HG02678 (cell line): ENCODE results near the gene PGD.
A peak's percentile ranks its signal among the peaks of the same experiment; 100 is the strongest.
"Not testable (repeated sequence)": the region's sequence is repeated elsewhere in the genome, so short reads cannot be mapped to it uniquely, and the experiment has no call there.

Source experiments
- ATAC-seq: cut with Tn5 transposase; IDR thresholded peaks from one replicate; pipeline ENCODE4 v1.9.1; 2021; ENCODE audit warnings: mild to moderate bottlenecking, moderate library complexity; ENCODE audit not compliant: unreplicated experiment

PGD gene

DNA sequence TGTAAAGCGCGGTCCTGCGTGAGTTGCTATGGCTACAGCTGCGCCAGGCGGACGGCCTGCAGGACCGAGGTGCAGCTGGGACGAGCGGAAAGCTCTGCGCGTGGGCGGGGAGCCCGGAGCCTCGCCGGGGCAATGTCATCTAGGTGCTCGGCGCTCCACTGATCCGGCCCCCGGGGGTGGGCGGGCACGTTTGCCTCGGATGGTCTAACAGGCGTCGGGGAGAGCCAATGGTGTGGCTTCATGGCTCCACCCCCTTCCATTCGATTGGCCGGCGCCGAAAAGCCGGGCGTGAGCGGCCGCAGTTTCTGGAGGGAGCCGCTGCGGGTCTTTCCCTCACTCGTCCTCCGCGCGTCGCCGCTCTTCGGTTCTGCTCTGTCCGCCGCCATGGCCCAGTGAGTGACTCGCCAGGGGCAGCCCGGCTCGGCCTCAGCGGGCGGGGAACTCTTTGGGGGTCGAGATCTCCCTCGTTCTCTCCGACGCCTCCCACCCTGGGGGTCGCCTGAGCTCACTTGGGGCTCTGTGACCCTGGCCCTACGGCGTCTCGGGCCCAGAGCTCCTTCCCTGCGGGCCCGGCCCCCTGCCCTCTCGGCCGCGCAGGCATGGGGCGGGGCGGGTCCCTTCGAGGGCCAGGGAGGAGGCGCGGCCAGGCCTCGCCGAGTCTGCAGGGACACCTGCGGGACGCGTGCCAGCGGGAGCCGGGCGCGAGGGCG, at the start of gene PGD:
Gene PGD, plus strand, starts transcription at position 331 of the 710 bp plus-strand sequence. Its CDS starts 54 bp downstream, at position 385.
- ATAC-seq = peak; percentile 93

DNA sequence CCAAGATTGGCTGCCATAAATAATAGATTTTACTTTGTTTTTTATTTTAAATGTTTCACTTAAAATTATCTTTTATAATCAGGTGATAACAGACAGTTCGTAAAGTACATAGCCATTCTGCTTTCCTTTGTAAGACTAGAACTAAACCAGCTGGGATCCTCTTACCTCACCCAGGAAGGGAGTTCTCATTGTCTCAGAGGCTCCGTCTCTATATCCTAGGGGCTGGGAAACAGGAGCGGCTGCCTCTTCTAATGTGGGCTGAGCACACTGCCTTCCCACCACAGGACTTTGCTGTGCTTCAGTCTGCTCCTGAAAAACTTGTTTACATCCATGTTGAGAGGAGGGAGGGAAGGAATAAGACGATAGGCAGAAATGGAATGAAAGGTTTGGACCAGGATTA, 45.6 kb upstream of the PGD start:
- no peak for ATAC-seq

DNA sequence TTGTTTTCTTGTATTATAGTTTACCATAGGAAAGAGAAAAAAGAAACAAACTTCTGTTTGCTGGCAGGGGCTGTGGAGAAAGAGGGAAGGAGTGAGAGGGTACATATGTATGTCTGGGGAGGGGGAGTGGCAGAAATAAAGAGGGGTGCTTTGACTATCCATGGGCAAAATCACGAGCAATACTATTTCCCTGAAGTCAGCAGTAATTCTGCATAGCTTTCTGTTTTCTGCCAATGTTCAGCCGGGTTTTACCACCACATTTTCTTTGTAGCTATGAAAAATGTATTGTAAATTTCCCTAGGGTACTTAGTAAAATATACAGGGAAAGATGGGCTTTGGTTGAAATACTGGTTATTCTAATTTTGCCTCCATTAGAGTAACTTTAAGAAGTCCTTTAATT, 45.2 kb upstream of the PGD start:
- no peak for ATAC-seq

DNA sequence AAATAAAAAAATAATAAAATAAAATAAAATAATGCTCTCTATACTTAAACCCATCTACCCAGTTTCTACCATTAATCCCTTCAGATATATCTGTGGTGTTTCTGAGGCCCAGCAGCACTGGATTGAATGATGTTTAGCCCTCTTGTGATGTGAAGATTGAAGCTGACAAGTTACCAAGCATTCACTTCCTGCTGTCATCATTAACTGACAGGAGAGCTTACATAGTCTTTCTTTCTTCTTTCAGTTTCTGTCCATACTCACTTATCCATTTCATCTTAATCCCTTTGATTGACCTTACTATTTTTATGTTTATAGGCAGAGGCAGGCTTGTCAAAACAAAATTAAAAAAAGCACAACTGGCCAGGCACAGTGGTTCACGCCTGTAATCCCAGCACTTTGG, 38.8 kb upstream of the PGD start:
- ATAC-seq = no peak

DNA sequence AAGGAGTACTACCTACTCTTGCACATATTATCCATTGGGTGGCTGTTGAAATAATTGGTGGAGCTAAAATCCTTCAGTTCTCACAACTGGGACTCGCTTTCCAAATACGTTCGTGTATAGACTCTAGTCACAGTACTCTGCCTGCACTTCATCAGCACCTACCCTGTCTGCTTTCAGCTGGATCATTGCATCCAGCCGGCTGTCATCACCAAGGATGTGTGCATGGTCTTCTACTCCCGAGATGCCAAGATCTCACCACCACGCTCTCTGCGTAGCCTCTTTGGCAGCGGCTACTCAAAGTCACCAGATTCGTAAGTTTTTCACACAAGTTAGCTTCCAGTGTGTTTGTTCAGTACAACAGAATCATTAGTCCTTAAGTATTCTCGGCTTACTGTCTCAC, 37.3 kb upstream of the PGD start:
- no peak for ATAC-seq

DNA sequence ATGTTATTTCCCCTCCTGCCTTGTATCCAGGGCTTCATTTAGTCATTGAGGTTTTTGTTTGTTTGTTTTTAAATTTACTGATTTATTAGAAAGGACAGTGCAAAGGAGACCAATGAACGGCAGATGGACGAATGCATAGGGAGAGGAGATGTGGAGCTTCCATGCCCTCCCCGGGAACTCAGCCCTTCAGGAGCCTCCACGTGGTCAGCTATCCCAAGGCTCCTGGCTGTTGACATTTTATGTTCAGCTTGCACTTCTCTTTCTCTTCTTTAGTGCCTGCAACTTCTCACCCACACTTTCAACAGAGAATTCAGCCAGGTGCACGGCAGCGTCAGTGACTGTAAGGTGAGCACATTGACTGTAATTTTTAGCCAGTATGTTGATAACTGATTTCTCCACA, 30.7 kb upstream of the PGD start:
- ATAC-seq = no peak

DNA sequence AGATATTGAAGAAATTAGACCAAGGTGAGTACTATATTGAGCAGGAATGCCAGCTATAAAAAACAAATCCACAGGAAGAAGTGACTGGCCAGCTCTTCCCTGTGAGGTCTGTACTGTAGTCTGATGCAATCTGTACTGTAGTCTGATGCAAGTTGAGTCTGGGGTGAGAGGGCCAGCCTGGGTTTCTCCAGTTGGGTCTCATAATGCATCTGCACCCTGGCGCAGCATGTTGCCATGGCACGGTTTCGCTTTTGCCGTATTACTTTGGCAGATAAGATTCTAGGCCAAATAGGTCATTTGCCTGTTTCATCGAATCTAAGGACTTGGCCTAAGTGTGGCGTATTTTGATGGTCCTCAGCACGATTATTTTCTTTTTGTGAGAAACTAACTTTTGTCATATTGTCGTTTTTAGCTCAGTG, 24.4 kb upstream of the PGD start:
- ATAC-seq = no peak

DNA sequence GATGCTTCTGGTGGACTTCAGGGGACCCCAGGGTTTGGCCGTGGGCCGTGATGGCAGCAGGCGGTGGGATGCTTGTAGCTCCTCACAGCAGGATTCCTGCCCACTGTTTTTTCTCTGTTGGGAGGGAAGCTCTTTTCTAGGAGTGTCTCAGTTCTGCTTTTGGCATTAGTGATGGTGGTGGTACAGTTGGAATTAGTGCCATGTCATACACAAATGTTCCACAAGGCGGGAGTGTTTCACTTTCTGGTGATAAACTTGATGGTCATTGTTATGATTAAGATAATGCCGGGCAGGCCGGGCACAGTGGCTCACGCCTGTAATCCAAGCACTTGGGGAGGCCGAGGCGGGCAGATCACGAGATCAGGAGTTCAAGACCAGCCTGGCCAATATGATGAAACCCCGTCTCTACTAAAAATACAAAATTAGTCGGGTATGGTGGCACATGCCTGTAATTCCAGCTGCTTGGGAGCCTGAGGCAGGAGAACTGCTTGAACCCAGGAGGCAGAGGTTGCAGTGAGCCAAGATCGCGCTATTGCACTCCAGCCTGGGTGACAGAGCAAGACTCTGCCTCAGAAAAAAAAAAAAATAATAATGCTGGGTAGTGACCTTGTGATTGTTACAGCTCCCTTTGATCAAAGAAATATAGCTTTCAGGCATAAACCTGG, 21.4 kb upstream of the PGD start:
- not testable (repeated sequence) for ATAC-seq

DNA sequence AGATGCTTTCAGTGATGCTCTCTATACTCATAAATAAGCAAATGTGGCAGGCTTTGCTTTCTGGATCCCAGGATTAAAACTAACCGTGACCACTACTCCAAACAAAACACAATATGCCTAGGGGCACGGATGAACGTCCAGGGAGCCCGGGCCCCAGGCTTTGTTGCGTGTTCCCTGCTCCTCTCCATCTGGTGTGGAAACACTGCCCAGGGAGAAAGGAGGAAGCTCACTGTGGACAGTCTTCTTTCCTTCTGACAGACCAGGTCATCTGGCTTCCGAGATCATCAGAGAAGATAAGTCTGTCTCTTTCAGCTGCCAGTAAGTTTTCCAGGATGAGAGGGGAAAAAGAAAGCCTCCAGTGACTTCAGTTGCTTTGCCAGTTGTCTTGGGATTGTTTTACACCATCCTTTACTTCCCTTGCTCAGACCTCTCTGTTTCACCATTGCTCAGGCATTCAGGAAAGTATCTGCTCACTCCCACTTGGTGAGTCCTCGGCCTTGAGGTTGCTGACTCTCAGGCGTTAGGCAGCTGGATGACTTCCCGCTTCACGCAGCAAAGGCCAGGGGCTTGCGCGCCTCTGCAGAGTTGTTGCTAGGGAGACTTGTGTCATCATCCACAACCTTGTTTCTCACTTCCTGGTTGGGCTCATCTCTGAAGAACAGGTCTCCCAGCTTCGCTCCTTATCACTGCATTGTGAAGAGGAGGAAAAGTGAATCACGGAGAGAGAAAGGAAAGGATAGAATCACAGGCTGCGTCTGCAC, 20.6 kb upstream of the PGD start:
- no peak for ATAC-seq

DNA sequence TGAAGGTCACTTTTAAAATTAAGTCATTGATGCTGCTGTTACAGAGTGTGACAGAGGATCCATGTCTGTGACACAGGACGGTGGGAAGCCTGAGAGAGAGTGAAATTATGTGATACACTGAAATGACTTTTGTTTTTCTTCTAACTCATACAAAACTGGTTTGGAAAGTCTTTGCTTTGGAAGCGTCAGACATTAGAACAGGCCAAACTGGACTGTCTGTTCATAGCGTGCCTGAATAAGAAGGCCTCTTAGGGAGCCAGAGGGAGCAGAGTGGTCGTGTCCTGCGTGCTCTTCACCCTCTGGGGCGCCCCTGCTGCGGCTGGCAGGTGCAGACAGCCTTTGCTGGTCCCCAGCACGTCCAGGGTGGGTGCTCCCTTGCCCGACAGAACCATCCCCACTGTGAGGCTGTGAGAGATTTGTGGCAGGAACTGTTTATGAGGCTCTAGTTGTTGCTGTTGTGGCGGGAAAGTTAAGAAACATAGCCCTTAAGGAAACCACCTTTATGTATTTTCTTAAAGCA, 19.7 kb upstream of the PGD start:
- no peak for ATAC-seq

DNA sequence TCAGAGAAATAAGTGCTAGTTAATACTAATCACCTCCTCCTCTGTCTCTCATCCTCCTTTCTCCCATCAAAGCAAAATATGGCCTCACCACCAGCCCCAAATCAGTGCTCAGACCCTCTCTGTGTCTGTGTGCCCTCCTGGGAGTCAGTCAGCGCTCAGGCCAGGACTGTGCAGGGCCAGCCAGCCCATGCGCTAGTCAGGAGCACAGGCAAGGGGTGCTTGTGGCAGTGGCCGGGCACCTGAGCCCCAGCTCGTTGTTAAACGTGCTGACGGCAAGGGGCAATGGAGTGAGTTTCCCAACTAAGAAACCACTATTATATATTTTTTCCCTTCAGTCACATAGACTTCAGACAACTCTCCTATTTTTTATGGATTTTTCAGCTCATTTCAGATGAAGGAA, 19.2 kb upstream of the PGD start:
- ATAC-seq = no peak

DNA sequence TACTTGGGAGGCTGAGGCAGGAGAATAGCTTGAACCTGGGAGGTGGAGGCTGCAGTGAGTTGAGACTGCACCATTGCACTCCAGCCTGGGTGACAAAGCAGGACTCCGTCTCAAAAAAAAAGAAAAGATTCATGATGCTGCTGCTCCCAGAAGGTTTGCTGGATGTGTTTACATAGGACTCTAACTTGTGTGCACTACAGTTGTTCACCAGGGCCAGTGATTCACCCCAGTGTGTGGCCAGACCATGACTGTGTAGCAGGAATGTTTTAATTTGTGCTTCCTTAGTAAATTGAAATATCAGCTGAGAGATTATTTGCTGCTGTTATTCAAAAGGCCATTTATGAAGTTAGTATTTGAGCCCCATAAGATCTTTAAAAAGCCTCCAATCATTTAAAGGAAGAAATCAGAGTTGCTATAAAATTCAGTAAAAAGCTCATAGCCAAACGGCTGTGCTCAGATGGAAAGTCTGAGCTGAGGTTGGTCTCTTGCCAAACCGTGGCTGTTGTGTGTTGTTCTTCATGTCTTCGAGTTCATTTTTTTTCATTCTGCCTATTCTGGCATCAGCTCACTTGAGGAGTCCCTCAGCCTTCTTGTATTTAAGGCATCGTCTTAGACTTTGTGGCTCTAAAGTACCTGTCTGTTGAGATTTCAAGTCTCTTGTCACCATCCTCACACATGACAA, 18.1 kb upstream of the PGD start:
- ATAC-seq = no peak

DNA sequence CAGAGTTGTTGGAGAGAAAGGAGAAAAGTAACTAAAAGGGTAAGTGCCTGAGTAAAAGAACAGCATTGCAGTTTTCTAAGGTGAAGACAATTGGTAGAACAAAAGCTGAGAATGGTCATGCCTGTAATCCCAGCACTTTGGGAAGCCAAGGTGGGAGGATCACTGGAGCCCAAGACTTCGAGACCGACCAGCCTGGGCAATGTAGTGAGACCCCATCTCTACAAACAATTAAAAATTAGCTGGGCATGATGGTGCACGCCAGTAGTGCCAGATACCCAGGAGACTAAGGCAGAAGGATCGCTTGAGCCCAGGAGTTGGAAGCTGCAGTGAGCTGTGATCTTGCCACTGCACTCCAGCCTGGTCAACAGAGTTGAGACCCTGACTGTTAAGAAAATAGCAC, 15.2 kb upstream of the PGD start:
- ATAC-seq = no peak

DNA sequence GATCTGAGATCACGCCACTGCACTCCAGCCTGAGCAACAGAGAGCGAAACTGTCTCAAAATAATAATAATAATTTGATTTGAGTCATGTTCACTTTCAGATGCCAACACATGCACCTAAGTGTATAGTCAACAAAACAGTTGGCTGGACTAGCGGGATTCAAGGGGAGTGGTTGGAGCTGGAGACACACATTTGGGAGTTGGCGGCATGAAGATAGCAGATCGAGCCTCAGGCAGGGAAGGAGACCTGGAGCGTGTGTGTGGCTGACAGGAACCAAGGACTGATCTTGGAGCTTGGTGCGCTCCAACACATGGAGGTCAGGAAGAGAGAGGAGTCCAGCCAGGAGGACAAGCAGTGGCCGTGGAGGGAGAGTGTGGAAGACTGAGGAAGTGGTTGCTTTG, 14.6 kb upstream of the PGD start:
- no peak for ATAC-seq

DNA sequence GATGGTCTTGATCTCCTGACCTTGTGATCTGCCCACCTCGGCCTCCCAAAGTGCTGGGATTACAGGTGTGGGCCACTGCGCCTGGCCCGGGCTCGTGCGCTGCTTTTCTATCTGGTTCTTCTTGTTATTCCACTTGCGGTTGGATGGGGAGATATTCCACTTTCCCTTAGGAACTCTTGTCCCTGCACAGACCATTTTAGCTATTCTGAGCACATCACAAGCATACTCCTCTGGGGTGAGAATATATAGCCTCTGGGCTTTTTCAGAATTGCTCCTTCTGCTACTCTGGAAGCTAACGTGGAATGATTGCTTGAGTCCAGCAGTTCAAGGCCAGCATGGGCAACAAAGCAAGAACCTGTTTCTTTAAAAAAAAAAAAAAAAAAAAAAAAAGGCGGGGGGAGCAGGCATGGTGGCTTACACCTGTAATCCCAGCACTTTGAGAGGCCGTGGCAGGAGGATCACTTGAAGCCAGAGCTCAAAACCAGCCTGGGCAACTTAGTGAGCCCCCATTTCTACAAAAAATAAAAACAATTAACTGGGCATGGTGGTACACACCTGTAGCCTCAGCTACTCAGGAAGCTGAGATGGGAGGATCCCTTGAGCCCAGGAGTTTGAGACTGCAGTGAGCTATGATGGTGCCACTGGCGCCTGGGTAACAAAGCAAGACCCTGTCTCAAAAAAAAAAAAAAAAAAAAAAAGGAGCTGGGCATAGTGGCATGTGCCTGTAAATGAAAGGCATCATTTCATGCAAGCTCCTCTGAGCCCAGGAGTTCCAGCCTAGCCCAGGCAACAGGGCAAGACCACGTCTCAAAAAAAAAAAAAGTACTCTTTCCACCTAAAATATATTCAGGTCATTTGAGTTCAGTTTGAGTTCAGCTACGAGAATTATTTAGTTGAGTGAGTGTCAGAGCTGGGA, 11.8 kb upstream of the PGD start:
- ATAC-seq = no peak

DNA sequence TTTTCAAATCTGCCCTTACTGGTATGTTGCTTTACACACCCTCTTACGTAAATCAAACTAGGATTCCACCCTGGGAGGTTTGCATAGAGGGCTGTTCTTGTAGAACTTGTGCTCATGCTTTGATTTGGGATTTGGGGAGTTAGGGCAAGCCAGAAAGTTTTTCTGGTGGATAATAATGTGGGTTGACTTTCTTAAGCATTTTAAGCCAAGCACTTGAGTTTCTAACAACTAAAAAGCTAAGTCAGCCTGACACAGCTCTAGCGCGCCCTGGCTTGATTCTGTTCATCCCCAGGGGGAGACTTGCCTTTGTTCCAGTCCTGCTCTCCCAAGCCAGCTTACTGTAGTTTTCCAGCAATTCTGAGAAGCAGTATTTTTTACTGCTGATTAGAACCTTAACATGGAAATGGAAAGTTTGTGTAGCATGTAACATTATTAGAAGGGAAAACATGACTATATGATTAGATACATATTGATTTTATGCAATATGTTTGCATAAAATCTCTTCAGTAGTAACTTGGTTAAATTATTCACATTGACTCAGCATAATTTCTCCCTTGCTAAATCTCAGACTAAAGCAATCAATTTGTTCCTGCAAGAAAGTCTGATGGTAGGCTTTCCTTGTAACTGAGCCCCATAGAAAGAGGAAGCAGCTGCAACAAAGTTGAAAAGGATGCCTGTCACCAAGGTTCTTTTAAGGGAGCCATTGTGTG, 11.0 kb upstream of the PGD start:
- ATAC-seq = no peak

DNA sequence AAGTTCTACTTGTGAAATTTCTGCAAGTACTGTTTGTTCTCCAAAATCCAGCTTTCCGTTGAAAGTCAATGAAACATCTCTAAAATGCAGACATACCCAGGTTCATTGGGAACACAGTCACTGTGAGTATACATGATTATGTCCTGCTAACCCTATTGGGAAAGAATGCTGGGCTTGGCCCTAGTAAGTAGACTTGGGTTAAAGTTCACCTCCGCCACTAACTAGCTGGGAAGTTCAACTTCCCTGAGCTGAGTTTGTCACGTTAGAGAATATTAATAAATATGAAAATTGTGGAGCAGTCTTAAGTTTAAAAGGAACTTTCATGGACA, 10.5 kb upstream of the PGD start:
- ATAC-seq = no peak

DNA sequence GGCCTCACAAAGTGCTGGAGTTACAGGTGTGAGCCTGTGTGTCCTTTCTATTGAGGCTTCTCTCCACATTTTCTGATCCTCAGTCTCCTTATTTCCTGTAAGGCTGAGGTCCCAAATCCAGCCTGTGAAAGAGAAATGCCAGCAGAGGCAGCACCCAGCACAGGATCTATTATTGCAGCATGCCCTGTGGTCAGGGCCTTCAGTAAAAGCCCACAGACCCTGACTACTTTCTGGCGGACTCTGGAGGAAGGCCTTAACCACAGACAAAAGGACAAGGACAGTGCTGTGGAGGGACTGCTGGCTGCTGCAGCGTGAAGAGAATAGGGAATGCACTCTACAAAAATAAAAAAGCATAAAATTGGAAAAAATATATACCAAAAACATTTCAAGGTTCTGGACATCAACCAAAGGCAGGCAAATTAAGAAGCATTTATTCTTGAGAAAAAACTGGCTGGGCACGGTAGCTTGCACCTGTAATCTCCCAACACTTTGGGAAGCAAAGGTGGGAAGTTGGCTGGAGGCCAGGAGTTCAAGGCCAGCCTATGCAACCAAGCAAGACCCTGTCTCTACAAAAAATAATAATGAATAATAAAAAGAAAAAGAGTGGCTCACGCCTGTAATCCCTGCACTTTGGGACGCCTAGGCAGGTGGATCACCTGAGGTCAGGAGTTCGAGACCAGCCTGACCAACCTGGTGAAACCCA, 9.4 kb upstream of the PGD start:
- ATAC-seq = no peak

DNA sequence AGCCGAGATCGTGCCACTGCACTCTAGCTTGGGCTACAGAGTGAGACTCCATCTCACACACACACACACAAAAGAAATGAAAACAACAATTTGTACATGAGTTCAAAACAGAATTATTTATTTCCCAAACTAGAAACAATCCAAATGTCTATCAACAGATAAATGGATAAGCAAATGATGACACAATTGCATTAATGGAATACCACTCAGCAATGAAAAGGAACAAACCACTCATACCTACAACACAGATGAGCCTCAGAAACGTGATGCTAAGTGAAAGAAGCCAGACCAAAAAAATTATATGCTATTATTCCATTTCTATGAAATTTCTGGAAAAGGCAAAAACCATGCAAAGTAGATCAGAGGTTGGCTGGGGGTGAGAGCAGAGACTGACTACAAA, 2.0 kb upstream of the PGD start:
- no peak for ATAC-seq
